GM19238 (cell line): ENCODE data around the gene CDH6.

Experiments used
- DNase-seq: peaks from one replicate; pipeline ENCODE4 v3.0.0; 2011; ENCODE audit warnings: low spot score; ENCODE audit not compliant: insufficient read length

The CDH6 gene

DNA sequence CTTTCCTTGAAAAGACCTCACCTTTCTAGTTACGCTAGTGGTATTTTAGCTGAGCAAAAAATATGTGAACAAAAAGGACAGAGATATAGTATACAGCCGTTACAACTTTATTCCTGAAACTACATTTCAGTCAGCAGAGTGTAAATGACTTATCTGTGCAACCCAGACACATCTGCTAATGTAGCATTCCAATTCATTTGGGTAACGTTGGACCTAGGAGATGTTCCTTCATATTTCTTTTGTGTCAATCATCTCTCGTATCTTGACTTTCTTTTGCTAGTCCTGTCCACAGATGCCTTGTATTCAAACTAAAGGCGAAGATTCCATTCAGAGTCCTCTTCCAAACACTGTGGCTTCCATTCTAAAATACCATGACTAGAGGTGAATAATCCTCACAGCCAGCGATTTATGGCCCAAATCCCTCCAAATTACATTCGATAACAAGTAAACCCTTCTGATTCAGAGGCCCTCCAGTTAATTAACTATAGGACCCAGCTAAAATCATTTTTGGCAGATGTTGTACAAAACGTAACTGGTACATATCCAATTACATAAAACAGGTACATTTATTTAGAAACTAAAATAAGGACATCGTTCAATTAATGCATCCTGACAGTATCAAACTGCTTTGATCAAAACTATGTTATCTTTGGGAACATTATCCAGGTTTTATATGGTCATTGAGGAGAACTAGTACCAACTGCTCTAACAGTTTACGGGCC, 182.7 kb downstream of the CDH6 start:
- DNase-seq, result no peak

DNA sequence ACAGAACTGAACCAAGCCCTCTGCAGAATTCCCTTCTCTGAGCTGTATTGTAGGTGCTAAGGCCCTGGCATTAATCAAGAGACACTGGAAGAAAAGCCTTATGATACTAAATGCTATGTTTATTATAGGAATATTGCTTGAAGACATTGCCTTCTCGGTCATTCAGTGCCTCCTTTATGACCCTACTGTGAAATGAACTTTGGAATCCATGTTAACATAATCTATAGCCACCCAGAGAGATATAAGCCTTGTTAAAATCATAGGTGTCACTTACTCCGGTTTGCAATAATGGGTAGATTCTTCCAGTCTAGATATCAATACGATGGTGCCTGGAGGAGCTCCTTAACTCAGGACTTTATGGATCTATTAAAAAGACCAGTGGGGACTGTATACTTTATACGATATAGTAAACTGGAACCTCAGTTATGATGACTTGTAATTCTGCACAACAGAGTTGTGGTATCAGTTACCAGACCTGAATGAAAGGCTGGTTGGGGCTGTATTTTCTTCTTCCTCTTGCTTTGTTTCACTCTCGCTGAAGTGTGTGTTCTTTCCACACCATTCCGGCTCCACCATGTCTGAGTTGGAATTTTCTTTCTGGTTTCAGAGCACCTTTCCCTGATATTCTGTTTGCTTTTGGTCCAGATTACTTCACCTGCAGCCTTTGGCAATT, 183.9 kb downstream of the CDH6 start:
- no peak for DNase-seq

- DNase-seq, result no peak
Observed at GRCh38 chr5:31378136-31378535, 184.7 kb downstream of the CDH6 start.
